Measurements from ENCODE around the gene PLXNA4.
A peak's percentile ranks its signal among the peaks of the same experiment; 100 is the strongest.

Gene PLXNA4

GRCh38 chr7:132475037-132475668, 101.1 kb downstream of the PLXNA4 start:
- Histone ChIP-seq H3K9me3 (ENCODE audit: control insufficient read depth, insufficient read depth, low read depth, low read length) (no peaks in the 10 kb centered on the region), H3K36me3 (ENCODE audit: control insufficient read depth in 2 of 2, insufficient read depth in 1 of 2, low read length in 2 of 2) (no peaks in the 10 kb centered on the region), H3K4me3 (ENCODE audit: low read depth, low read length) (no peak overlapping the region), H3K27ac (ENCODE audit: extremely low read depth, low read depth, low read length) (no peak overlapping the region), H3K4me1 (ENCODE audit: control insufficient read depth, insufficient read depth, low read length) (peaks cover 37% of the 10 kb centered on the region)
- TF ChIP-seq OSR2 (tag by site-specific recombination; IDR thresholded peaks at IDR 0.05) (0 out of 2 replicates have a peak, but pooled peaks have one; percentile 20), ZNF600 (tag by site-specific recombination; IDR thresholded peaks at IDR 0.05) (no peak)
- POLR2A ChIA-PET, result no interaction called here
- CTCF ChIA-PET, result interaction anchor here (0.6 to 1.2 kb wide), 3 partner anchors 22 to 105 kb away, joined by 3 to 5 read pairs (median 4); no protein-coding TSS in a partner anchor

- peaks cover 37% of the 10 kb centered on the region for H3K4me1 ChIP-seq (ENCODE audit: control insufficient read depth, insufficient read depth, low read length)
- POLR2A ChIA-PET, result no interaction called here
- CTCF ChIA-PET, result no interaction called here
- H3K36me3 ChIP-seq (ENCODE audit: control insufficient read depth in 2 of 2, insufficient read depth in 1 of 2, low read length in 2 of 2), result no peaks in the 10 kb centered on the region
- no peak overlapping the region; the same call in 1 of the 2 replicates for H3K27ac ChIP-seq (ENCODE audit: extremely low read depth, low read depth, low read length)
- H3K9me3 ChIP-seq (ENCODE audit: control insufficient read depth, insufficient read depth, low read depth, low read length), result no peaks in the 10 kb centered on the region
- no peak overlapping the region for H3K4me3 ChIP-seq (ENCODE audit: low read depth, low read length)
- TF ChIP-seq SALL2 (tag by site-specific recombination; IDR thresholded peaks at IDR 0.05; ENCODE audit: borderline replicate concordance) (no peak), ZNF518A (tag by site-specific recombination; conservative IDR thresholded peaks at IDR 0.05; ENCODE audit: low read depth) (0 out of 2 replicates have a peak, but pooled peaks have one; percentile 25), ZIC2 (tag by site-specific recombination; IDR thresholded peaks at IDR 0.05) (peak; percentile 55; the same call in 1 of the 2 replicates), ZNF2 (tag by site-specific recombination; IDR thresholded peaks at IDR 0.05) (0 out of 2 replicates have a peak, but pooled peaks have one; percentile 59), ZNF670 (tag by site-specific recombination; IDR thresholded peaks at IDR 0.05; ENCODE audit: low read depth) (no peak), GLI2 (tag by site-specific recombination; IDR thresholded peaks at IDR 0.05; ENCODE audit: borderline replicate concordance, low read depth) (no peak; the same call in 1 of the 2 replicates), MEIS1 (CRISPR knock-in tag; IDR thresholded peaks at IDR 0.05; ENCODE audit: borderline replicate concordance) (peak; percentile 60; the same call in 1 of the 2 replicates), ZSCAN23 (tag by site-specific recombination; IDR thresholded peaks at IDR 0.05) (no peak), ZNF311 (tag by site-specific recombination; IDR thresholded peaks at IDR 0.05; ENCODE audit: borderline replicate concordance) (no peak), ZNF580 (tag by site-specific recombination; IDR thresholded peaks at IDR 0.05) (no peak), ATF2 (tag by site-specific recombination; IDR thresholded peaks at IDR 0.05; ENCODE audit: low read depth) (peak; percentile 95), KLF9 (tag by site-specific recombination; IDR thresholded peaks at IDR 0.05; ENCODE audit: low read depth) (peak; percentile 95), TSHZ1 (tag by site-specific recombination; IDR thresholded peaks at IDR 0.05; ENCODE audit: borderline replicate concordance) (peak; percentile 75), ZBTB21 (tag by site-specific recombination; IDR thresholded peaks at IDR 0.05) (peak; percentile 92), ZNF645 (tag by site-specific recombination; IDR thresholded peaks at IDR 0.05) (no peak), ZNF76 (tag by site-specific recombination; IDR thresholded peaks at IDR 0.05; ENCODE audit: borderline replicate concordance, low read depth) (peak; percentile 32; the same call in 1 of the 2 replicates), ZNF214 (tag by site-specific recombination; IDR thresholded peaks at IDR 0.05; ENCODE audit: borderline replicate concordance) (no peak), ZNF544 (tag by site-specific recombination; IDR thresholded peaks at IDR 0.05) (no peak), ZSCAN30 (tag by site-specific recombination; IDR thresholded peaks at IDR 0.05) (peak; percentile 99)
Measured at GRCh38 chr7:132472463-132473120, 103.7 kb downstream of the PLXNA4 start.

All from HEK293 (cell line).